ENCODE data around the gene MUC5AC.

MUC5AC gene

DNA sequence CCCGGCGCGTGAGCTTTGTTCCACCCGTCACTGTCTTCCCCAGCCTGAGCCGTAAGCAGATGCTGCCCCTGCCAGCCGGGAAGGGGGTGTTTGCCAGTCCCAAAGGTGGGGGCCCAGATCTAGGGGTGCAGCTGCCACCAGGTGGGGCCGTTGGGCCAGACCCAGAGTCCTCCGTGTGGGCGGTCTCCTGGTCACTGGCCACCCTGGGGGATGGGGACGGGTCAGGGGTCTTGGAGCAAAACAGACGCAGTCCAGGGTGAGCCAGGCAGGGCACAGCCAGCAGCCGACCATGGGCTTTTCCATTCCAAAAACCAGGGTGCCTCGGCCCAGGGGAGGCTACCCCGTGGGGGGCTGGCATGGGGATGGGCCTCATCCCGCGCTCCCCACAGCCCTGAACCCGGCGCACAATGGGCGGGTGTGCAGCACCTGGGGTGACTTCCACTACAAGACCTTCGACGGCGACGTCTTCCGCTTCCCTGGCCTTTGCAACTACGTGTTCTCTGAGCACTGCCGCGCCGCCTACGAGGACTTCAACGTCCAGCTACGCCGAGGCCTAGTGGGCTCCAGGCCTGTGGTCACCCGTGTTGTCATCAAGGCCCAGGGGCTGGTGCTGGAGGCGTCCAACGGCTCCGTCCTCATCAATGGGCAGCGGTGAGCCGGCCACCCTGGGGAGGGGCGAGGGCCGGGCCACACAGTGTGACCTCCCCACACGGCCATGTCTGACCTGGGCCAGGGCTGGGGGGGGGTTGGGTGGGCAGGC is 68.7 kb downstream of the MUC5AC start:
- Histone ChIP-seq H3K9me3 (ENCODE audit: insufficient read depth, low read length) (no peaks in the 10 kb centered on the region), H3K36me3 (replicated peaks; ENCODE audit: low read depth, low read length) (no peaks in the 10 kb centered on the region), H3K79me2 (ENCODE audit: low read length) (no peaks in the 10 kb centered on the region), H3K4me3 (ENCODE audit: low read length) (no peak overlapping the region), H4K20me1 (ENCODE audit: insufficient read depth, low read length) (no peaks in the 10 kb centered on the region), H3K4me2 (ENCODE audit: low read length) (no peak overlapping the region), H2AFZ (ENCODE audit: low read depth, low read length) (no peak overlapping the region), H3K27ac (ENCODE audit: low read length) (no peak overlapping the region), H3K27me3 (ENCODE audit: low read depth, low read length) (no peaks in the 10 kb centered on the region), H3K4me1 (ENCODE audit: low read length) (no peaks in the 10 kb centered on the region), H3K9ac (ENCODE audit: low read length) (no peak overlapping the region)
- no peak for TF ChIP-seq EZH2phosphoT487 (IDR thresholded peaks at IDR 0.05; ENCODE audit: low read depth)
- TF ChIP-seq CTCF (IDR thresholded peaks at IDR 0.05; ENCODE audit: low read depth, low read length): peak; percentile 26; the same call in 1 of the 2 replicates

GRCh38 chr11:1226986-1227550 is 69.3 kb downstream of the MUC5AC start:
- no peak overlapping the region for H2AFZ ChIP-seq (ENCODE audit: low read depth, low read length)
- TF ChIP-seq EZH2phosphoT487 (IDR thresholded peaks at IDR 0.05; ENCODE audit: low read depth): no peak
- TF ChIP-seq CTCF (IDR thresholded peaks at IDR 0.05; ENCODE audit: low read depth, low read length): no peak
- no peak overlapping the region for H3K4me3 ChIP-seq (ENCODE audit: low read length)
- H4K20me1 ChIP-seq (ENCODE audit: insufficient read depth, low read length): no peaks in the 10 kb centered on the region
- H3K79me2 ChIP-seq (ENCODE audit: low read length): no peaks in the 10 kb centered on the region
- H3K9ac ChIP-seq (ENCODE audit: low read length): no peak overlapping the region
- H3K36me3 ChIP-seq (replicated peaks; ENCODE audit: low read depth, low read length): no peaks in the 10 kb centered on the region
- no peak overlapping the region for H3K4me2 ChIP-seq (ENCODE audit: low read length)
- no peaks in the 10 kb centered on the region for H3K9me3 ChIP-seq (ENCODE audit: insufficient read depth, low read length)
- no peaks in the 10 kb centered on the region for H3K27me3 ChIP-seq (ENCODE audit: low read depth, low read length)
- no peak overlapping the region for H3K27ac ChIP-seq (ENCODE audit: low read length)
- H3K4me1 ChIP-seq (ENCODE audit: low read length): no peaks in the 10 kb centered on the region

- Histone ChIP-seq H3K4me2 (ENCODE audit: low read length) (no peak overlapping the region), H3K79me2 (ENCODE audit: low read length) (no peaks in the 10 kb centered on the region)
- TF ChIP-seq EZH2phosphoT487 (IDR thresholded peaks at IDR 0.05; ENCODE audit: low read depth) (no peak), CTCF (IDR thresholded peaks at IDR 0.05; ENCODE audit: low read depth, low read length) (no peak)
These were observed 69.9 kb downstream of the MUC5AC start for GRCh38 chr11:1227551-1228100.

GRCh38 chr11:1228101-1228821 is 70.5 kb downstream of the MUC5AC start:
- Histone ChIP-seq H3K4me3 (ENCODE audit: low read length) (no peak overlapping the region), H3K4me2 (ENCODE audit: low read length) (no peak overlapping the region), H3K9me3 (ENCODE audit: insufficient read depth, low read length) (no peaks in the 10 kb centered on the region), H3K36me3 (replicated peaks; ENCODE audit: low read depth, low read length) (no peaks in the 10 kb centered on the region), H3K79me2 (ENCODE audit: low read length) (no peaks in the 10 kb centered on the region), H3K27me3 (ENCODE audit: low read depth, low read length) (no peaks in the 10 kb centered on the region), H3K9ac (ENCODE audit: low read length) (no peak overlapping the region), H2AFZ (ENCODE audit: low read depth, low read length) (no peak overlapping the region), H3K27ac (ENCODE audit: low read length) (no peak overlapping the region), H4K20me1 (ENCODE audit: insufficient read depth, low read length) (no peaks in the 10 kb centered on the region), H3K4me1 (ENCODE audit: low read length) (no peaks in the 10 kb centered on the region)
- TF ChIP-seq EZH2phosphoT487 (IDR thresholded peaks at IDR 0.05; ENCODE audit: low read depth) (no peak), CTCF (IDR thresholded peaks at IDR 0.05; ENCODE audit: low read depth, low read length) (no peak)

More at GRCh38 chr11:1227551-1228100, 69.9 kb downstream of the MUC5AC start:
- Histone ChIP-seq H4K20me1 (ENCODE audit: insufficient read depth, low read length) (no peaks in the 10 kb centered on the region), H3K36me3 (replicated peaks; ENCODE audit: low read depth, low read length) (no peaks in the 10 kb centered on the region), H2AFZ (ENCODE audit: low read depth, low read length) (no peak overlapping the region), H3K9me3 (ENCODE audit: insufficient read depth, low read length) (no peaks in the 10 kb centered on the region), H3K27ac (ENCODE audit: low read length) (no peak overlapping the region), H3K27me3 (ENCODE audit: low read depth, low read length) (no peaks in the 10 kb centered on the region), H3K4me3 (ENCODE audit: low read length) (no peak overlapping the region), H3K4me1 (ENCODE audit: low read length) (no peaks in the 10 kb centered on the region), H3K9ac (ENCODE audit: low read length) (no peak overlapping the region)
